Adrenal gland (tissue), 5 donors: Measurements from ENCODE around the gene AOX1.

ENCODE experiments used
- CTCF ChIP-seq, 6 experiments: fragments of 450-650 bp in 4 of 6; fragments of 200-600 bp in 2 of 6; sonication (generic) in 1 of 6; IDR thresholded peaks; 1 replicate in 5 of 6; 2 replicates in 1 of 6; pipeline versions ENCODE4 v1.5.1 to v1.8.0; 2016 to 2021; ENCODE audit warnings: antibody characterized with exemption in 6 of 6, mild to moderate bottlenecking in 2 of 6, moderate library complexity in 1 of 6
- POLR2A ChIP-seq, 2 donors: fragments of 450-650 bp; IDR thresholded peaks; one replicate each; pipeline ENCODE4 v1.6.1; 2017; ENCODE audit warnings: antibody characterized with exemption in 2 of 2, mild to moderate bottlenecking in 2 of 2, moderate library complexity in 1 of 2
- donor health status: DM: no; HTN: no; CAD: no.

DNA sequence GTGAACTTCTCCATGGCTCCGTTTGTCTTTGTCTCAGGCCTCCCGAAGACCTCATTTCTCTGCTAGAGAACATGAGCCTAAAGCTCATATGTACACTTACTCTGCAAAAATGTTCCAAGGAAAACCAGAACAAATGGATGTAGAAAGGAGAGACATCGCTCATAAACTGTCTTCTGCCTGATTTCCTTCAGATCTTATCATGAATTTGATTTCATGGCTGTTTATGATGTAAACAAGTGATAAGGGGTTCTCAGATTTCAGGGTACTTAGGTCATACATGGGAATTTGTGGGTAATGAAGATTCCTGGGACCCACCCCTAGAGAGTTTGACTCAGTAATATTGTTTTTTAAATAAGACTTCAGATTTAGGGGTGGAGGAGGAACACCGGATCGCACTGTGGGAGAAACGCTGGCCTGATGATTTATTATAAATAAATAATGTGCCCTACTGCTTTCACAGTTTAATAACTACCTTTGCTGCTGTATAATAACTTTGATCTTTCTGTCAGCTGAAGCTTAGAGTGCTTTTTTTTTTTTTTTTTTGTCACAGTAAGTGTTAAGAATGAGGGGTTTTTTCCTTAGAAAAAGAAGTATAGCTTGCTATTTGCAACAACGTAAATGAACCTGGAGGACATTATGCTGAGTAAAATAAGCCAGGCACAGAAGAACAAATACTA is 14.9 kb downstream of the AOX1 start:
- TF ChIP-seq CTCF (IDR thresholded peaks at IDR 0.05) (no peak), POLR2A (IDR thresholded peaks at IDR 0.05) (no peak)
